GM18502 (cell line): ENCODE data around the gene MYO6.

Source experiments
- ATAC-seq: cut with Tn5 transposase; IDR thresholded peaks from one replicate; pipeline ENCODE4 v1.9.1; 2021; ENCODE audit warnings: mild to moderate bottlenecking; ENCODE audit not compliant: unreplicated experiment, poor library complexity

MYO6 gene

DNA sequence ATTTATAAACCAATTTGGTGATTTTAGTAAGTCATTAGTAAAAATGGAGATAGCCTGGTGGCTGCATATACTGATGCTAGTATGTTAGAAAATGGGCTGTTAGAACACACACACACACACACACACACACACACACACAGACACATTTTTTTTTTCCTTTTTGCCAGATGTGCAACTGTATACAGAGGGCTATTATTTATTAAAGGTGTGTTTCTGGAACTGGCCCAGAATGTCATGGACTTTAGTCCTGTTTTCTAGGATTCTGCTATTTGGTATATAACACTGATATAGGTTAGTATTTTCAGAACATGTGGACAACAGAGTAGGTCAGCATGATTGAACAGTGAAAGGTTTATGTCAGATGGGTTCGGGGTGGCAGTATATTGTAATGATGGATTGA, 12.4 kb downstream of the MYO6 start:
- ATAC-seq = no peak

DNA sequence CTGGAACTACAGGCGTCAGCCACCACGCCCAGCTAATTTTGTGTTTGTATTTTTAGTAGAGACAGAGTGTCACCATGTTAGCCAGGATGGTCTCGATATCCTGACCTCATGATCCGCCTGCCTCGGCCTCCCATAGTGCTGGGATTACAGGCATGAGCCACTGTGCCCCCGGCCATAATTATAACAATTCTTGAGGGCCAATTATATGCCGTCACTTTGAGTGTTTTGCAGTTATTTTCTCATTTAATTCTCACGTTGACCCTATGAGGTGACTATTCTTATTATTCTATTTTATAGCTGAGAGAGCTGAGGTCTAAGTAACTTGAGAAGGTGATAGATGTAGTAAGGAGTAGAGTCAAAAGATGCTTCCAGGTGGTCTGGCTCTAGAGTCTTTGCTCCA, 13.0 kb downstream of the MYO6 start:
- ATAC-seq = no peak

DNA sequence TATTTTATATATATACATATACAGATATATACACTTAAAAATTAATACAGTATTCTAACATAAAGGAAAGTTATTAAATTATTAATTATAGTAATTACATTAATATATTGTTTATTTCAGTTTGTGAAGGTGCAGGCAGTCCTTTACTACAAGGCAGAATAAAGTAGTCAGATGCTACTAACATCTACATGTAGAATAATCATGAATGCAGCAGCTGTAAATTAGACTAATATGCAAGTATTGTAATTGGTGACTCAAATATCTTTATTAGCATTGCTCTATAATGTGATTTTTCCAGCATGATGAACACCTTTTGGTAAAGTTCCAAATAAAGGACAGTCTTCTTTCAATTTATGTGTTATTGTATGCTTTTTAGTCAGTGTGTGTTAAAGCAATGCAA, 17.3 kb downstream of the MYO6 start:
- no peak for ATAC-seq

DNA sequence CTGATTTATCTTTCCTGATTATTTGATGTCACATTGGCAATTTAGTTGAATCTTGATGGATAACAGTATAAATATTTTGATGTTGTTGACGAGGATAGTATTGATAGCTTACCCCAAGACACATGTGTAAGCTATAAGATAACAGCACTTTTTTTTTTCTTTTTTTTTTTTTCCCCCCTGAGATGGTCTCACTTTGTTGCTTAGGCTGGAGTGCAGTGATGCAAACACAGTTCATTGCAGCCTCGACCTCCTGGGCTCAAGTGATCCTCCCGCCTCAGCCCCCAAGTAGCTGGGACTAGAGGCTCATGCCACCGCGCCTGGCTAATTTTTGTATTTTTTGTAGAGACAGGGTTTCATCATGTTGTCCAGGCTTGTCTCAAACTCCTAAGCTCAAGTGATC, 21.8 kb downstream of the MYO6 start:
- no peak for ATAC-seq

DNA sequence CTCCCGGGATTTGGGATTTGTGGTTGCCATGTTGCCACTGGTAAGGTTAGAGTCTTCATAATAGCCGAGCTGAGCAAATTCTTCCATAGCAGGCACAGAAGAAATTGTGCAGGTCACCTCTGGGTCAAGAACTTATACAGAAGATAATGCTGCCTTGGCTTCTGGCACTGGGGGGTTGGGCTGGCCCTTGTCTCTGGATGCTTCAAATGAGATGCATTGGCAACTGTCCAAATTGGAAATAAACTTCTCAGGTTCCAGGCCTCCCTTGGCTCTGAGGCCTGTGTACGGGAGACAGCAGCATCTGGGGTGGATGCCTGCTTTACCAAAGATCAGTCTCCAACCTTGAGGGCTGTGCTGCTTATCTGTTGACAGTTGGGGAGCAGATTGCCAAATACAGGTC, 26.2 kb downstream of the MYO6 start:
- ATAC-seq = no peak

DNA sequence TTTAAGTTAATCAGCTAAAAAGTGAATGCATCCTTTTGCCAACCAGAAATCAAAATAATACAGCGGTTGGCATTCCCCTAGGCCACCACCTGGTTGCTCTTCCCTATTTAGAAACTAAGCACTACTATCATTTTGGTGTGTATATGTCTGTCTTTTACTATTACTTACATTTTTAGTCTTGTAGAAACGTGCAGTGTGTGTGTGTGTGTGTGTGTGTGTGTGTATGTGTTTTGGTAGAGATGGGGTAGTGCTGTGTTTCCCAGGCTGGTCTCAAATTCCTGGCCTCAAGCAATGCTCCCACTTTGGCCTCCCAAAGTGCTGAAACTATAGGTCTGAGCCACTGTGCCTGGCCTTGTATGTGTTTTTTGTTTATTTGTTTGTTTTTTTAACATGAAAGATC, 27.4 kb downstream of the MYO6 start:
- ATAC-seq = no peak

DNA sequence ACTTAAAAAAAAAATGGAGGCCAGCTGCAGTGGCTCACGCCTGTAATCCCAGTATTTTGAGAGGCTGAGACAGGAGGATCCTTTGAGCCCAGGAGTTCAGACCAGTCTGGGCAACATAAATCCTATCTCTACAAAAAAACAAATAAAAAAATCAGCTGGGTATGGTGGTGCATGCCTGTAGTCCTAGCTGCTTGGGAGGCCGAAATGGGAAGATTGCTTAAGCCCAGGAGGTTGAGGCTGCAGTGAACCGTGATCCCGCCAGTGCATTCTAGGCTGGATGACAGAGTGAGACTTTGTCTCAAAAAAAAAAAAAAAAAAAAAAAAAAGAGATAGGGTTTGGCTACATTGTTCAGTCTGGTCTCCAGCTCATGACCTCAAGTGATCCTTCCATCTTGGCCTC, 29.7 kb downstream of the MYO6 start:
- no peak for ATAC-seq

DNA sequence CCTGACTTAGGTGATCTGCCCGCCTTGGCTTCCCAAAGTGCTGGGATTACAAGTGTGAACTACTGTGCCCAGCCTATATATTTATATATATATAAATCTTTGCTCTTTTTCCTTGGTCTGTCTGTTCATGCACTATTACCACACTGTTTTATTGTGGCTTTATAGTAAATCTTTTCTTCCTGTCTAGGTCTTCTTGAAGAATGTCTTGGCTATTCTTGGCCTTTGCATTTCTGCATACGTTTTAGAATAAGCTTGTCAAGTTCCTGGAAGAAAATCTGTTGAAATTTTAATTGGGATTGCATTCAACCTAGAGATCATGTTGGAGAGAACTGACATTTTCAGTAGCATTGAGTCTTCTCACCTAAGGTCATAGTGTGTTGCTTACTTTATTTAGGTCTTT, 37.1 kb downstream of the MYO6 start:
- ATAC-seq = no peak

DNA sequence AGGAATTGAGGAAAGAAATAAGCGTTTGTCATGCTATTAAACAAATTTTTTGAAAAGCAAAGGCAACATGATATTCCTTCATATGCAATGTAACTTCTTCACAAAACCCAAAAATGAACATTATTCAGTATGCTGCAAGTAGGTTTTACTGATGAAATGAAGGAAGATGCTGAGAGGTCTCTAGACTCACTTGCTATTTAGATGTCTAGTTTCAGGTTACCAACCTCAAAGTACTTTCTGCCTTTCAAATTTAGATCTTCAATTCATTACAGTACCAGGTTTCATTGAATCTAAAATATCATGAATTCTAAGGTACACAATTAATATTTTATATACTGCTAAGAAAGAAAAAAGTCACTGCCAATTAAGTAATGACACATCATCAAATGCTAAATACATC, 39.9 kb downstream of the MYO6 start:
- no peak for ATAC-seq

DNA sequence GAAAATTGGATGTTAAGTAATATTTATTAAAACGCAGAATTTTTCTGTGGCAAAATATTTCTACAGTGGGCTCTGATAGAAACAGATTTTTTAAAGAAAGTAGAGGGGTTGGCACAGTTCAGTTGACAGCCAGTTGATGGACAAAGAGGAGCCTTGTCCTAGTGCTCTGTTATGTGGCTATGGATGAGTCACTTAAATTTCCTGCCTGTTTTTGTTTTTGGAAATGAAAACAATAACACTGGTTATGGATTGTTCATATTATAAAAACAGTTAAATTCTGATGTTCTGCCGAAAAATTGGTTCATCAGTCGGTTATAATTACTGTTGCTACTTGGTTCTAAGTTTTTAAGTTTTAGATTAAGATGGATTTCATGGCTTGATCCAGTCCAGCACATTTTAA, 42.8 kb downstream of the MYO6 start:
- no peak for ATAC-seq

DNA sequence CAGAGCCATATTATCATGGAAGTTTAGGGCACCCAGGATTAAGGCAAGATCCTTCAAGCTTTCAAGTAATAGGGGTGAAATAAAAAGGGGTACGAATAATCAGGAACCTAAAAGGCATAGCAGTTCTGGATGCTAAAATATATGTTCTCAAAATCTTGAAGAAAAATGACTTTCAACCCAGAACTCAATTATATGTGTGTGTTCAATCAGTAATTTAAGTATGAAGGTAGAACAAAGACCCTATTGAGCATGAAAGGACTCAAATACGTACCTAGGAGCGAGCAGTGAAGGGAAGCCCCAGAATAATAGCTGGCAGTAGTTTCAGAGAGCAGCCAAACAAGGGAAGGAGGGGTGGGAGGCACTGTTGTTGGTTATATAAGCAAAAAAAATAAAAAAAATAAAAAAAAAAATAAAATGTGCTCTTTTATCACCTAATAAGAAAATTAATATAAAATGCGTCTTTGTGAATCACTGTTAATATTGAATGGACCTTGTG, 45.4 kb downstream of the MYO6 start:
- no peak for ATAC-seq

DNA sequence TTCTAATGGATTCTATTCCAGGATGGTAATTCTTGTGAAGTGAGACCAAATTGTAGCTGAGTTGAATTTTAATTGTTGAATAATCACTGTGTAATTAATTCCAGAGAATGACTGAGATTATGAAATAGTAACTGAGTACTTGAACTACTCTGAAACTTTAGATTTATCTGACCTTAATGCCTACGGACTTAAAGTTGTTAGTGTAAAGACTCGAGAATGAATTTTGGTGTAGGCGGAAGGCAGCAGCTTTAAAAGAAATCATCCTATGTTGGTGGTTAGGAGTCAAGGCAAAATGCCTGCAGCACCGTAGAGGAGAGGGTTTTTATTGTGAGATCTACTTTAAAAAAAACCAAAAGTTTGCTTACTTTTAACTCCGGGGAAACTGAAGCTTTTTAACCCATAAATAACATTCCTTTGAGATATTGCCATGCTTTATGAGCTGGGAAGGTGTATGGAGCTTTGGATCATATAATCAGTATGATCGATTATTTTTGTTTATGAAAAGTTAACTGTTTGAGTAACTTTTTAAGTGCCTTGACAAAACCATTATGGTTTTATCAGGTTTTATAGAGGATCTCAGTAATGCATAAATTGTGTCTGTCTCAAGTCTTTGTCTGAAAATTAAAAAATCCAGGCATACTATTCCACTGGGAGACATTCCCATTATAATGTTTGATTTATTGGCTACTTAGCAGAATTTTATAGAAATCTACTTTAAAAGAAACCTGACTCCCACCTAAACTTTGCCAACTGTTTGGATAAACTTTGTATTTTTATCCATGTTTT, 46.1 kb downstream of the MYO6 start:
- ATAC-seq = no peak

DNA sequence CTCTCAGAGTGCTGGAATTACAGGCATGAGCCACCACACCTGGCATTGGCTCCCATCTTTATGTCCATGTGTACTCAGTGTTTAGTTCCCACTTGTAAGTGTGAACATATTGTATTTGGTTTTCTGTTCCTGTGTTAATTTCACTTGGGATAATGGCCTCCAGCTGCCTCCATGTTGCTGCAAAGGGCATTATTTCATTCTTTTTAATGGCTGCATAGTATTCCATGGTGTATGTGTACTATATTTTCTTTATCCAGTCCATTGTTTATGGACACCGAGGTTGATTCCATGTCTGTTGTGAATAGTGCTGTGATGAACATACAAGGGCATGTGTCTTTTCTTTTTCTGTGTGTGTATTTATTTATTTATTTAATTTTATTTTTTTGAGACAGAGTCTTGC, 47.7 kb downstream of the MYO6 start:
- ATAC-seq = no peak

DNA sequence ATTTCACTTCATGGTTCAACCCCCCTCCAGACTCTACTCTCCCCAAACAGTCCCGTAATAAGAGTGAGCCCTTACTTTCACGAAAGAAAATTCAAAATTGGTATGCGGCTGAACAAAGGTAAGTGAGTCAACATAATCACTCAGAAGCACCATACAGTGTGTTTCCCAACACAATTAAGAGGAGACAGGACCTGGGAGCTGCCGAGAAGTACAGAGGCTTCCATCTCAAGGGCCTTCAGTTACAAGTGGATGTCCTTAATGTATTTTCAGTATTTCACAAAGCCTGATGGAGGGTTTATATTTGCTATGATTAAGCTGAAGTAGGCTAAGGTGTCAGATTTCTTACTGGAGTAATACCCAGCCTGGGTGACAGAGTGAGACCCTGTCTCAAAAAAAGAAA, 51.1 kb downstream of the MYO6 start:
- no peak for ATAC-seq

DNA sequence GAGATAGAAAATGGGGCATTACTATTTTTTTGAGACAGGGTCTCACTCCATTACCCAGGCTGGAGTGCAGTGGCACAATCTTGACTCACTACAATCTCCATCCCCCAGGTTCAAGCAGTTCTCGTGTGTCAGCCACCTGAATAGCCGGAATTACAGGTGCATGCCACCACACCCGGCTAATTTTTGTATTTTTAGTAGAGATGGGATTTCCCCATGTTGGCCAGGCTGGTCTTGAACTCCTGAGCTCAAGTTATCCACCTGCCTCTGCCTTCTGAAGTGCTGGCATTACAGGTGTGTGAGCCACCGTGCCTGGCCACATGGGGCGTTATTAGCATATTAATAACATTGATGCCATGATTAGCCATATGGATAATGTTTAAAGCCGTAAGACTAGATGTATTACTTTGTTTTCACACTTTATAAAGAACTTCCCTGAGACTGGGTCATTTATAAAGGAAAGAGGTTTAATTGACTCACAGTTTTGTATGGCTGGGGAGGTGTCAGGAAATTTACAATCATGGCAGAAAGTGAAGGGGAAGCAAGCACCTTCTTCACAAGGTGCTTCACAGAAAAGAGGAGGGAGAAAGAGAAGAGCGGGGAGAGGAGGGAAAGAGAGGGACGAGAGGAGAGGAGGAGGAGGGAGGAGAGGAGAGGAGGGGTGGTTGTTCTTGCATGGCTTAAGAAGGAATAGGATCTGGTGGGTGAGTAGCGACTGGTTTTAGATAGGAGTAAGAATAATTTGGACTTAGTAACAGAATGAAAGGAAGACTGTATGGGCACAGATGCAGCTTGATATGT, 51.9 kb downstream of the MYO6 start:
- no peak for ATAC-seq

DNA sequence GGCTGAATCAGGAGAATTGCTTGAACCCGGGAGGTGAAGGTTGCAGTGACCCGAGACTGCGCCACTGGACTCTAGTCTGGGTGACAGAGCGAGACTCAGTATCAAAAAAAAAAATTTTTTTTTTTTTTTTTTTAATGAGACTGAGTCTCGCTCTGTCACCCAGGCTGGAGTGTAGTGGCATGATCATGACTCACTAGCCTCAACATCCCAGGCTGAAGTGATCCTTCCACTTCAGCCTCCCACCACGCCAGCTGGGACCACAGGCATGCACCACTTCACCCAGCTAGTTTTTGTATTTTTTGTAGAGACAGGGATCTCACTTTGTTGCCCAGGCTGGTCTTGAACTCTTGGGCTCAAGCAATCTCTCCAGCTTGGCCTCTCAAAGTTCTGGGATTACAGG, 53.3 kb downstream of the MYO6 start:
- no peak for ATAC-seq

DNA sequence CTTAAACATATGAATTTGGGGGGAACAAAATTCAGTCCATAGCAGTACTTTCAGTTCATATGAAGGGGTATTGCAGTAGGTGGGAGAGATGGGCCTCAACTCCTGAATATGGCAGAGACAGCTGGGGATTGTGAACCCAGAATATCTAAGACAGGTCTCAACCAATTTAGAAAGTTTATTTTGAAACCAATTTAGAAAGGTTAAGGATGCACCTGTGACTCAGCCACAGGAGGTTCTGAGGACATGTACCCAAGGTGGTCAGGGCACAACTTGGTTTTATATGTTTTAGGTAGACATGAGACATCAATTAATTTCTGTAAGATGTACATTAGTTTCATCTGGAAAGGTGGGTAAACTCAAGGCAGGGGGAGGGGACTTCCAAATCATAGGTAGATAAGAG, 59.5 kb downstream of the MYO6 start:
- ATAC-seq = no peak

DNA sequence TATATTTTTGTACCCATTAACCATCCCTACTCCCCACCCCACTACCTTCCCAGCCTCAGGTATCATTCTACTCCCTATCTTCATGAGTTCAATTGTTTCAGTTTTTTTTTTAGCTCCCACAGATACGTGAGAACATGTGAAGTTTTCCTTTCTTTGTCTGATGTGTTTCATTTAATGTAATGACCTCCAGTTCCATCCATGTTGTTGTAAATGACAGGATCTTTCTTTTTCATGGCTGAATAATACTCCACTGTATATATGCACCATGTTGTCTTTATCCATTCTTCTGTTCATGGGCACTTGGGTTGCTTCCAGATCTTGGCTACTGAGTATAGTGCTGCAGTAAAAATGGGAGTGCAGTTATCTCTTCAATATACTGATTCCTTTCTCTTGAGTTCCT, 63.5 kb downstream of the MYO6 start:
- no peak for ATAC-seq

DNA sequence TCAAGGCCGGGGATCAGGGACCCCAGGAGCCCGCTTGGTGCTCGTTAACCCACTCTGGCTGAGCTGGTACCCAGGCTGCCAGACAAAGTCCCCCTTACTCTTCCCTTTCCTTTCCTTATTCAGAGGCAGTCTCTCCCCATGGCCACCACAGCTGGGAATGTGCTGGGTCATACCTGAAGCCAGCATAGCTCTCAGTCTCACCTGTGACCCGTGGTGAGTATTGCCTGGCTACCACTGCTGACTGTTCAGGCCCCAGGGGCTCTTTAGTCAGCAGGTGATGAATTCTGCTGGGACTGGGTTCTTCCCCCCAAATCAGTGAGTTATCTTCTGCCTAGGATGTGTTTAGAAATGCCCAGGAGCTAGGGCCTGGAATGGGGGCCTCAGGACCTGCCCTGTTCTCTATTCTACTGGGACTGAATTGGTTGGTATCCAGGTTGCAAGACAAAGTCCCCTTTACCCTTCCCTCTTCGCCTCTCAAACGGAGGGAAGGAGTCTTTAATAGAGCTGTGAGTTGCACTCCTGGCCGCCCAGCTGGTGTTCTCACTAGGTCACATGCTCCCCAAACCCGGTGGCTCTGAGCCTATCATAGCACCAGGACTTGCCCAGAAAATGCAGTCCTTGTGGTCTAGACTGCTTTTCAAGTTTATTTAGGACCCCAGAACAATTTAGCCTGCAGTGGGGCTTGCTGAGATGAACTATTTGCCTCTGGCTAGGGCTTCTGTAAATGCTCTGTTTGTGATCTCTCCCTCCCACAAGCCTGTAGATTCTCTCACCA, 64.6 kb downstream of the MYO6 start:
- ATAC-seq = no peak

DNA sequence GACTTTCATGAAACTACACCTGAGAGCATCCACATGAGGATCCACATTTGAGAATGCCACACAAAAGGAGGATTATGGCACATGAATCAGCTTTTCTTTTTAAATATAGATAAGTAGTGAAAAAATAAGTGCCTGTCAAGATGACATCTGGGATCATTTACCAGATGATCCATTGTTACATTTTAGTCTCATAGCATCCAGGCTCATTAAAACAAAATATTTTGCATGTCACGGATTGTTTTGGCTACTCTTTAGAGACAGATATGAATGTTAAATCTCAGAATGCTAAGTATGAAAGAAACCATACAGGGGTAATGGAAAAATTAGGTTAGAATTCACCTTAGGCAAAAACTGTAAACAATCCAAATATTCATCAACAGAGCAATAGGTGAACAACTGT, 66.7 kb downstream of the MYO6 start:
- no peak for ATAC-seq
